Peyer's patch (tissue), 4 donors: ENCODE results near the gene PLCH2. TPM values are rescaled to one million over a fixed set of nuclear protein-coding genes. Genes with fewer than 3 reads are reported as not detected.

Source experiments
- DNase-seq, 3 donors: peaks; one replicate each; pipeline ENCODE4 v3.0.0-alpha.2; 2017 to 2019
- H3K27ac ChIP-seq, 4 donors: fragments of 200-600 bp; sonication (generic); one replicate each; pipeline ENCODE4 v1.5.1; 2016 to 2019
- H3K27me3 ChIP-seq, 2 donors: fragments of 200-600 bp; sonication (generic); one replicate each; pipeline ENCODE4 v1.5.1; 2019
- H3K36me3 ChIP-seq, 3 donors: fragments of 200-600 bp; sonication (generic); one replicate each; pipeline ENCODE4 v1.5.1; 2016 to 2019
- H3K4me1 ChIP-seq, 4 donors: fragments of 200-600 bp; sonication (generic); one replicate each; pipeline ENCODE4 v1.5.1; 2016 to 2019
- H3K4me3 ChIP-seq, 4 donors: fragments of 200-600 bp; sonication (generic); 1 replicate in 3 of 4; 2 replicates in 1 of 4; pipeline ENCODE4 v1.5.1; 2016 to 2019; ENCODE audit warnings: mild to moderate bottlenecking in 1 of 4
- H3K9me3 ChIP-seq, 4 donors: fragments of 200-600 bp; sonication (generic); one replicate each; pipeline ENCODE4 v1.5.1; 2016 to 2019; ENCODE audit warnings: mild to moderate bottlenecking in 1 of 4
- CTCF ChIP-seq, 6 experiments: fragments of 450-650 bp in 4 of 6; fragments of 200-600 bp in 2 of 6; sonication (generic) in 1 of 6; IDR thresholded peaks; one replicate each; pipeline ENCODE4 v1.5.1; 2017 to 2019; ENCODE audit warnings: antibody characterized with exemption in 6 of 6, mild to moderate bottlenecking in 3 of 6, moderate library complexity in 1 of 6
- POLR2A ChIP-seq, 2 donors: fragments of 450-650 bp; IDR thresholded peaks; one replicate each; pipeline ENCODE4 v1.5.1; 2017; ENCODE audit warnings: antibody characterized with exemption in 2 of 2, mild to moderate bottlenecking in 2 of 2, moderate library complexity in 2 of 2
- total RNA-seq, 4 donors: library from RNA; depleted of rRNA; stranded (reverse); fragments of >200 nt; gene quantifications; one replicate each; pipeline ENCODE4 v1.1.0, GENCODE V29; 2016

PLCH2 gene
- total RNA-seq, 4 donors from 2014 or later = 2.5 to 18.3 (median 7.8) TPM

DNA sequence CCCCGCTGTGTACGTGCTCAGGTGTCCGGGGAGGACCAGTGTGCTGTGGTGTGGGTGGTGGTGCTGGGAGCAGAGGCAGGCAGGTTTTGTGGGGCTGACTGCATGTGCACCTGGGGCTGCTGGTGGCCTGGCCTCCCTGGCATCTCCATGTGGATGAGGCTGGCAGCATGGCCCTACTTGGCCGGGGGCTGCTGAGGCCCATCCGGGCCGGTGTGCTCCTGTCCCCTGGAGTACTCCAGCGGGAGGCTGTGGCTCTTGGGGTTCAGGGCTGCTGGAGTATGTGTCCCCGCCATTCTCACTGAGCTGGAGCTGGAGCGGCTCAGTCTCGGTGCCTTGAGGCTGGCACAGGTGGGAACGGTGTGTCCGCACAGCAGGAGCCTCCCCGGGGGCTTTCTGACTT is 42.9 kb upstream of the PLCH2 start:
- Histone ChIP-seq H3K4me1 (no peaks in the 10 kb centered on the region), H3K27ac (no peak overlapping the region), H3K27me3 (no peaks in the 10 kb centered on the region), H3K4me3 (no peak overlapping the region), H3K9me3 (peaks cover 0 to 10% (median 0%) of the 10 kb centered on the region in 4 donors), H3K36me3 (no peaks in the 10 kb centered on the region)
- no peak for TF ChIP-seq POLR2A (IDR thresholded peaks at IDR 0.05)
- no peak for DNase-seq

- H3K27me3 ChIP-seq = no peaks in the 10 kb centered on the region
- no peak for TF ChIP-seq CTCF (IDR thresholded peaks at IDR 0.05)
- no peak for TF ChIP-seq POLR2A (IDR thresholded peaks at IDR 0.05)
- H3K9me3 ChIP-seq = peaks cover 0 to 10% (median 0%) of the 10 kb centered on the region in 4 donors
- no peak overlapping the region for H3K27ac ChIP-seq
- H3K4me1 ChIP-seq = no peaks in the 10 kb centered on the region
- no peak for DNase-seq
- no peaks in the 10 kb centered on the region for H3K36me3 ChIP-seq
- no peak overlapping the region for H3K4me3 ChIP-seq
Observed at GRCh38 chr1:2433936-2434655, 42.0 kb upstream of the PLCH2 start.

DNA sequence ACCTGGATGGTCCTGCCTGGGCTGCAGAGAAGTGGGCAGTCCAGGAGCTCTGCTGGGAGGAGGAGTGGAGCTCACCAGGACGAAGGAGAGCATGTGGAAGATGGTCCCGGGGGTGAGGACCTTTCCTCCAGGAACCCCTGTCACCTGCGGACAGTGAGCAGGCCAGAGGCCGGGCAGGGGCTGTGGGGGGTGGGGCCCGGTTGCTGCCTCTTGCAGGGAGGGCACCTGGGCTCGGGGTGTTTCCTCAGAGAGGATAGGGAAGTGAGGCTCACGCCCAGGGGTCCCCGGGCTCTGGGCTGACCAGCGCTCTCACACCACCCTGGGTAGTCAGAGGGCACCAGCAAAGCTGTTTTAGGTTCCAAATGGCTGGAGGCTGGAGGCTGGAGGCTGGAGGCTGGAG is 41.0 kb upstream of the PLCH2 start:
- Histone ChIP-seq H3K36me3 (no peaks in the 10 kb centered on the region), H3K9me3 (peaks cover 0 to 3% (median 0%) of the 10 kb centered on the region in 4 donors), H3K4me3 (no peak overlapping the region), H3K27me3 (no peaks in the 10 kb centered on the region), H3K4me1 (no peaks in the 10 kb centered on the region), H3K27ac (no peak overlapping the region)
- TF ChIP-seq CTCF (IDR thresholded peaks at IDR 0.05) = no peak
- TF ChIP-seq POLR2A (IDR thresholded peaks at IDR 0.05) = no peak
- no peak for DNase-seq

DNA sequence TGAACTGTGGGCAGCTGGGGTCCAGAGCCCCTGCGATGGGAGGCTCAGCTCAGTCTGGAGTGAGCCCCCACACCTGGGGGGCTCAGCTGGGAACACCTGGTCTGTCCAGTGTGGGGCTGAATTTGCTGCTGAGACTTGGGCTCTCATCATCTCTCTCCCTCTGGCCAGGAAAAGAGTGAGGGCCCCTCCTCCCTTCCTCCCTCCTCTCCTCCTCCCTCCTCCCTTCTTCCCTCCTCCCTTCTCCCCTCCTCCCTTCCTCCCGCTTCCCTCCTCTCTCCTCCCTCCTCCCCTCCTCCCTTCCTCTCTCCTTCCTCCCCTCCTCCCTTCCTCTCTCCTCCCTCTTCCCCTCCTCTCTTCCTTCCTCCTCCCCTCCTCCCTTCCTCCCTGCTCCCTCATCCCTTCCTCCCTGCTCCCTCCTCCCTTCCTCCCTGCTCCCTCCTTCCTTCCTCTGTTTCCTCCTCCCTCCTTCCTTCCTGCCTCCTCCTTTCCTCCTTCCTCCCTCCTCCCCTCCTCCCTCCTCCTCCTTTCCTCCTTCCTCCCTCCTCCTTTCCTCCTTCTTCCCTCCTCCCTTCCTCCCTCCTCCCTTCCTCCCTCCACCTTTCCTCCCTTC is 40.2 kb upstream of the PLCH2 start:
- DNase-seq = no peak
- no peaks in the 10 kb centered on the region for H3K9me3 ChIP-seq
- no peak for TF ChIP-seq POLR2A (IDR thresholded peaks at IDR 0.05)
- TF ChIP-seq CTCF (IDR thresholded peaks at IDR 0.05) = no peak
- H3K4me3 ChIP-seq = no peak overlapping the region
- H3K27me3 ChIP-seq = no peaks in the 10 kb centered on the region
- no peak overlapping the region for H3K27ac ChIP-seq
- no peaks in the 10 kb centered on the region for H3K36me3 ChIP-seq
- no peaks in the 10 kb centered on the region for H3K4me1 ChIP-seq

GRCh38 chr1:2436876-2437275 is 39.2 kb upstream of the PLCH2 start:
- Histone ChIP-seq H3K27me3 (no peaks in the 10 kb centered on the region), H3K27ac (no peak overlapping the region), H3K4me3 (no peak overlapping the region), H3K9me3 (no peaks in the 10 kb centered on the region), H3K36me3 (no peaks in the 10 kb centered on the region), H3K4me1 (no peaks in the 10 kb centered on the region)
- no peak for DNase-seq
- TF ChIP-seq POLR2A (IDR thresholded peaks at IDR 0.05) = no peak
- TF ChIP-seq CTCF (IDR thresholded peaks at IDR 0.05) = no peak

- Histone ChIP-seq H3K36me3 (no peaks in the 10 kb centered on the region), H3K4me3 (no peak overlapping the region), H3K27ac (no peak overlapping the region), H3K4me1 (no peaks in the 10 kb centered on the region), H3K27me3 (no peaks in the 10 kb centered on the region), H3K9me3 (no peaks in the 10 kb centered on the region)
- TF ChIP-seq CTCF (IDR thresholded peaks at IDR 0.05) (no peak), POLR2A (IDR thresholded peaks at IDR 0.05) (no peak)
- no peak for DNase-seq
Observed at GRCh38 chr1:2437617-2438016, 38.5 kb upstream of the PLCH2 start.
